HUDEP-2 (cell line): ENCODE measurements around the gene PLCL2.
A peak's percentile ranks its signal among the peaks of the same experiment; 100 is the strongest.

ENCODE experiments used
- DNase-seq, 76 experiments: peaks; one replicate each; lab custom pipeline; 2025; ENCODE audit not compliant: unreplicated experiment in 76 of 76; lab: John Stamatoyannopoulos, UW

PLCL2 gene

DNA sequence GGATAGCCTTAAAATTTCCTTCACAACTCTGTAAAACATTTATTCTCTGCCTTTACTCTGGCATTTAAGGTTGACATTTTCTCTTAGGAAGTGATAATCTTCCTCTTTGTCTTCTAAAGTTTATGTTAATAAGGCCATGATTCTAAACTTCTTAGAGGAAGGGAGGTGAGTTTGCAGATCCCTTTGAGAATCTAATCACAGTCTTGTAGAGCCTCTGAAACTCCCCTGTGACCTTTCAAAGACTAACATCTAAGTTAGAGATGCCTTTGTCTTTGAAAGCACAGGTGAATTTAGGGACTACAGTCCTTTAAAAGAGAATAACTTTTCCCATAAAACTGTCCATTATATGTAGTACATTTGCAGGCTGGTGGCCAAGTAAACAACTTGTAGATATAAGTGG, 115.1 kb downstream of the PLCL2 start:
- no peak for DNase-seq

DNA sequence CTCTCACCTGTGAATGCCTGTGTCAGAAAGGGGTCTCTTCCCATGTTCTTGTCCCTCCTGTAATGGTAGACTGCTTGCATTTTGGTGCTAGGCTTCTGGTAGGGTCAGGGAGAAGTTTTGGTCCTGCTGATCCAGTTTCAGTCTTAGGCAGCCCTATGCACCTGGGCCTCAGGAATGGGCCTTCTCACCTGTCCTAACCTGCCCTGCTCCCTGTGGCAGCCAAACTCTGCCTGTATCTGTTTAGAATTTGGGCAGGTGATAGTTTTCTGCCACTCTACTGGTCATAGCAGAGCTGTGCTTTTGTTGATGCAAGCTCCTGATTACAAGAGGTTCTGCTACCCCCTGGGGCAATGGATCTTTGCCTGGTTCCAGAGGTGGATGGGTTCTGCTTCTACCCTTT, 118.7 kb downstream of the PLCL2 start:
- DNase-seq: no peak

DNA sequence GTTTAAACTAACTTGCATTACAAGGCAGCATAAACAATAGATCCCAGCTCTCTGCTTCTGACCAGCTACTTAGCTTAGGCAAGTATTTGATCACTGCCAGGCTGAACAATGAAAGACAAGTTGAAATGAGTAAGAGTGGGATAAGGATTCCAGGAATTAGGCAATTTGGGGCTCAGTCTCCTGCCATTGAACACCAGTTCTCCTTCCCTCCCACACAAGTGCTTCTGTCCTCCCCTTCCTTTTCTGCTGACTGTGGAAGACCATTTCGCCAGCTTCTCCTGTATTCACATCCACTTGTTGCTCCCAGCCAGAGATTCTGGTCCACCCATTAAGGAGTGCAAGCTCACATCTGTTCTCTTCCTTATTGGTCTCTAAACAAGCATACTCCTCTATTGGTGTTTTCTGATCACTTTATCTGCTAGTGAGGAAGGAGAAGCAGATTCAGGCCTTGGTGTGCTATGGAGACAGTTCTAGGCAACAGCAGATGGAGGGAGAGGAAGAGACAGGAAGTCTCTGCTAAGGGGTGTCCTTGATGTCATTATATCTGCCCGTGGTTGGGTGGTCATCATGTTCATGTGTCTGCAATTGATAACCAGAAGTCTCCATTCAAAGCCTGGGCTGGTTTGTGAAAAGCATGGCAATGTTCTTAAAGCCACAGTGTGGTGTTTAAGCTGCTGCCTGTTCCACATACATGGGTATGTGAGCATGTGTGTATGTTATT, 121.5 kb downstream of the PLCL2 start:
- peak in 50 of 76 experiments; percentile 3 to 70 (median 29) for DNase-seq

DNA sequence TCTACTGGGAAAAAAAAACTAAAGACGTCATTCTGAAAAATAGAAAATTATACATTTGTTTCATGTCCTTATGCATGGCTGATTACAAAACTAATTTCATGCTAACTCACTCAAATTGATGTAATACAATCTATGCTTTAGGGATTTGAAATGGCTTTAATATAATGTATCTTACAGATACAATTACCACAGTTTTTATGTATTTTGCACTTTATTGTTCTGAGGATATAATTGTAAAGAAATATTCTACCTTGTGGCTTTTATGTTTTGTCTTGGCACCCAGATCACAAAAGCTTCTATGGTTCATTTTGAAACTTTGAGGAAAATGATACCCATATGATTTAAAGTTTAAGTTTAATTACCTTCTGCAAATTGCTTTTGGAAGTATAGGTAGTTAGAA, 122.5 kb downstream of the PLCL2 start:
- DNase-seq: no peak

DNA sequence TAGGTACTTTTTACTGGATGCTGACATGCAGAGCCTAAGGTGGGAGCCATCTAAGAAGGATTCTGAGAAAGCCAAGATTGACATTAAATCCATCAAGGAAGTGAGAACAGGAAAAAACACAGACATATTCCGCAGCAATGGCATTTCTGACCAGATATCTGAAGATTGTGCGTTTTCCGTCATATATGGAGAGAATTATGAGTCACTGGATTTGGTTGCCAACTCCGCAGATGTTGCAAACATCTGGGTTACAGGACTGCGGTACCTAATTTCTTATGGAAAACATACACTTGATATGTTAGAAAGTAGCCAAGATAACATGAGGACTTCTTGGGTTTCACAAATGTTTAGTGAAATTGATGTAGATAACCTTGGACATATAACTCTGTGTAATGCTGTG, 125.1 kb downstream of the PLCL2 start:
- no peak for DNase-seq

DNA sequence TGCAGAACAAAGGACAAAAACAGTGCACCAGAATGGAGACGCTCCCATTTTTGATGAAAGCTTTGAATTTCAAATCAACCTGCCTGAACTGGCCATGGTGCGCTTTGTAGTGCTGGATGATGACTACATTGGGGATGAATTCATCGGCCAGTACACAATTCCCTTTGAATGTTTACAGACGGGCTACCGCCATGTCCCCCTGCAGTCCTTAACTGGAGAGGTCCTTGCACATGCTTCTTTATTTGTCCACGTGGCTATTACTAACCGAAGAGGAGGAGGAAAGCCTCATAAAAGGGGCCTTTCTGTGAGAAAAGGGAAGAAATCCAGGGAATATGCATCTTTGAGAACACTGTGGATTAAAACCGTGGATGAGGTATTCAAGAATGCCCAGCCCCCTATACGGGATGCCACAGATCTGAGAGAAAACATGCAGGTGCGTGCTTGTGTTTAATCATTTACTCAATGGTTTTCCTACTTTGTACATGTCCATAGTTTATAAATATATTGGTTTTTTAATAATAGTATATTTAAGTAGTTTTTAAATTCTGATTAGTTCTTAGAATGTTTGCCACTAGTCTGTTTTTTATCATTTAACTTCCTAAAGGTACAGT, 127.1 kb downstream of the PLCL2 start:
- DNase-seq: no peak

DNA sequence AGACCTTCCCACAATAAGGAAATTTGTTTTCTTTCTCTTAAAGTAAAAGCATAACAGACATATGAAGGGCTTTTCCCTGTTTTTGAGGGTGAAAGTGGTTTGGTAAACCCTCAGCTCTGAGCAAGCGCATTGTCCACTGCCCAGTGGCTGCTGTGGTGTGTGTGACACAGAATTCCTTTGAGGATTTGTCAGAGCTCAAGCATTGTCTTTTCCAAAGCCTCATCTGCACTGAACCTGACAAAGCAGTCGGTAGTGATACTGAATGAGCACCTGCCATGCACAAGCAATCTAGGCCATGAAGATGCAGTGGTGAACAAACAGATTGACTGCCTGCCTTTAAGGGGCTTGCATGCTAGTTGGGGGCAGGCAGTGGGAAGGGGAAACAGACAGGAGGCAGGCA, 128.3 kb downstream of the PLCL2 start:
- DNase-seq: no peak

DNA sequence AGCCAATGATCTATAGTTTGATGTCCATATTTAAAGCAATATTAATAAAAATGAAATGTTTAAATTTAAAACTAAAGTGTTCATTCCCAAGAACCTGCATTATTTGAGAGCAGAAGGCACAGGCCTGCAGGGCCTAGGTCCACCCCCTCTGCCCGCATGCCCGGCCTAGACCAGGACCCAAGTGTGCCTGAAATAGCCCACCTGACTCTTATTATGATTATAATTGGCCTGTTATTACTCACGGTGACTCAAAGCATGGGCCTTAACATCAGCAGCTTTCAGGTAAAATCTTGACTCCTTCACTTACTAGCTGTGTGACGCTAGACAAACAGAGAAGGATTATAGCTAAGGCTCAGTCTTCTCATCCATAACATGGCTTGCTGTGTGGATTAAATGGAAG, 128.8 kb downstream of the PLCL2 start:
- DNase-seq: no peak

DNA sequence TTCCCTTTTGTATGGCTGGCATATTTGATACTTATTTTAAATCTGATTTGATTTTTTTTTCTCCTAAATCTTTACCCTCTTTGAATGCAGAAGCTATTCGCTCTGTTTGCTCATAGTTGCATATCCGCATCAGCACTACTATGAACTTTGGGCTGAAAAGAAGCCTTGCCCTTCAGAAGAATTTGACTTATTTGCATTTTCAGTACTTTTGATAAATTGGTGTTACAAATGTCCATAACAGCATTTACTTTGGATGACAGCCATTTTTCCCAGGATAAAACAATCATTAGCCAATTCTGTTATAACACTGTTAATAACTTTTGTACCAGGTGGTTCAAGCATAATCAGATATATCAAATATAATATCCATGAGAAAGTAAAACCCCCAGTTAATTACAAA, 129.5 kb downstream of the PLCL2 start:
- DNase-seq: no peak

DNA sequence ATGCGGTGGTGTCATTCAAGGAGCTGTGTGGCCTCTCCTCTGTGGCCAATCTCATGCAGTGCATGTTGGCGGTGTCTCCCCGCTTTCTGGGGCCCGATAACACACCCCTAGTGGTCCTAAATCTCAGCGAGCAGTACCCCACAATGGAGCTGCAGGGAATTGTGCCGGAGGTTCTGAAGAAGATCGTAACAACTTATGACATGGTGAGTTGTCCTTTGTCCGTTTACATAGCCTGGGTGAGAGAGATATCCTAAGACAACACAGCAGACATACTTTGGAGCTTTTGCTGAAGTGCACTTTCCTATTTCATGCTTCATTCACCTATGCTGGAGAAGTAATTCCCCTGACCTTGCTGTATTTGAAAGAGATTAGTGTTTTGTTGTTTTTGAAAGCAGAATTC, 130.0 kb downstream of the PLCL2 start:
- no peak for DNase-seq

DNA sequence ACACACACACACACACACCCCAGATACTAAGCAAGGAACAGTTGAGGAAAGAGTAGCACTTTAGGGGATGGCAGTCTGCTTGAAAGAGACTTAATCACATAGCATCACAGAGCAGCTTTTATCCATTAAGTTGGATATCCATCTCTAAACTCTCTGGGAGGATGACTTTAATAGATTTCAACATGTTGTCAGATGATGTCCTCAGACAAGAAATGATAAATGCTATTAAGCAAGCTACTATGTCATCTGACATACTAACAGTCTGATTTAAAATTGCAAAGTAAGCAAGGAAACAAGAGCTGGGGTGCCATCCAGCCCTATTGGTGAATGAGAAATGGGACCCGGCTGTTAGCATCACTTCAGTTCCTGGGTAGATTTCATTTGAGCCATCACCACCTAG, 136.9 kb downstream of the PLCL2 start:
- no peak for DNase-seq

DNA sequence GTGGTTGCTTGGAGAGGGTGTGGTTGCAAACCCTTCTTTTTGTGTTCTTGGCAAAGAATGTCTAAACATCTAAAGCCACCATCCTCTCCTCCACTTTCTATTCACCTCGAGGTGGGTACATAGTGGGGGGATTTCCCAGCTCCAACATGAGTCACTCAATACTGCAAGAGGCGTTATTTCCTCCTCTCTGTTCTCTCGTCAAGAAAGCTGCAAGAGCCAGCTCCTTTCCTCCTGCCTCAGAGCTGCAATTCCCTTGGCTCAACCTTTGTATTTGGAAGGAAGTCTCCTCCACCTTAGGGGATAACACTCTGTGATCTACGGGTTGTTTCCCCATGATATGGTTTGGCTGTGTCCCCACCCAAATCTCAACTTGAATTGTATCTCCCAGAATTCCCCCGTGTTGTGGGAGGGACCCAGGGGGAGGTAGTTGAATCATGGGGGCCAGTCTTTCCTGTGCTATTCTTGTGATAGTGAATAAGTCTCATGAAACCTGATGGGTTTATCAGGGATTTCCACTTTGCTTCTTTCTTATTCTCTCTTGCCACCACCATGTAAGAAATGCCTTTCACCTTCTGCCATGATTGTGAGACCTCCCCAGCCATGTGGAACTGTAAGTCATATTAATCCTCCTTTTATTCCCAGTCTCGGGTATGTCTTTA, 138.4 kb downstream of the PLCL2 start:
- no peak for DNase-seq

DNA sequence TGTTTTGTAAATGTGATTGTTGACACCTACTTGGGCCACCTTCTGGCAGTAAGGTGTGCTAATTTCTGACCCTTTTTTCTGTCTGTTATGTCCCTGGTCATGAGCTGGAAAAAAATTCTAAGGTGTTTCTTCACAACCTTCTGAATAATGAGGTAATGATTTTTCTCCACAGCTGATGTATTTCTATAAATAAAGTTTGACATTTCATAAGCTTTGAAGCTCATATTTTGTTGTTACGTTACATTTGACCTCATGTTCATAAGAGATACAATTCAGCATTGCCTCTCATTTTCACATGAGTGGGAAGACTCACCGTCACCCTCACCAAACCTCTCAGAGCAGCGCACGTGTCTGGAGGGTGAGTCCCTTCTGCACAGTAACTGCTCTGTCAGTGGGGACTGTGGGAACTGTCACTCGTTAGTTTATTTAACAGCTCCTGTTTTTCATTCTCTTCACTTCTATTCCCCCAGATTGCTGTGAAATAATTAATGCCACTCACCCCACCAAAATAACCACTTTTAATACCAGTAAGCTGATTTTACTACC, 140.9 kb downstream of the PLCL2 start:
- DNase-seq: no peak

DNA sequence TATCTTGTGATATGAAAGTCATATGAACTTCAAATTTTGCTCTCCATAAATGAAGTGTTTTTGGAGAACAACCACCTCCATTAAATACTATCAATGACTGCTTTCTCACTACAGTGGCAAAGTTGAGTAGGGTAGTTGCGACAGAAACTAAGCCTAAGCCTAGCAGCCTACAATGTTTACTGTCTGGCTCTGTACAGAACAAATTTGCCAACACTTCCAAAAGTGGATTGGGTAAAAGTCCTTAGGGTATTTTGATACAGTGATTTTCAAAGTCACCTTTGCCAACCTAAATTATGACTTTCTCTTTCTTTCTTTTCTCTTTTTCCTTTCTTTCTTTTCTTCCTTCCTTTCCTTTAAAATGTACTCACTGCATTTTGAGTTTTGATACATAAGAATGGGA, 142.6 kb downstream of the PLCL2 start:
- no peak for DNase-seq

DNA sequence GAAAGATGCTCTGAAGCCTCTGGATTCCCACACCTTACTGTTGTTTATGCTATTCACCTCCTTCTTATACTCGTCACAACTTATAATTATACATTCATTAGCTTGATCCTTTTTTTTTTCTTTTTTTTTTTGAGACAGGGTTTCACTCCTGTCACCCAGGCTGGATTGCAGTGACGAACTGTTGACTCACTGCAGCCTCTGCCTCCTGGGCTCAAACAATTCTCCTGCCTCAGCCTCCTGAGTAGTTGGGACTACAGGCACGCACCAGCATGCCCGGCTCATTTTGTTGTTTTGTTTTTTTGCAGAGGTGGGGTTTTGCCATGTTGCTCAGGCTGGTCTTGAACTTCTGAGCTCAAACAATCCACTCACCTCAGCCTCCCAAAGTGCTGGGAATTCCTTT, 143.6 kb downstream of the PLCL2 start:
- DNase-seq: no peak

DNA sequence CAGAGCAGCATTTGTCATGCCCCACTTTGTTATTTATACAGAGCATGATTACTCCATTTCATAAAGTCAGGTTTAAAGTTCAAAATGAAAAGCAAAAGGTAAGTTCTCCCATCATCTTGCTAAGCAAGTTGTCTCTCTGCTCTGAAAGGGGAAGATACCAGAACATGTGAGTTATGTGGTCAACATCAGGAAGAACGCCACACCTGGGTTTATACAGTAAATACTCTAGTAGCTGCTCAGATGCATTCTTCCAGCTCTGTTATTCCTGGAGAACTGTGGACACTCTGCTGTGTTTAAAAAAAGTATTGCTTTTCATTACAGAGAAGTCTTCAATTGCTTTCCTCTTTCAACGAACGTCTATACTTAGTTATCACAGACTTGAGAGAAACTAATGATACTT, 145.7 kb downstream of the PLCL2 start:
- no peak for DNase-seq

DNA sequence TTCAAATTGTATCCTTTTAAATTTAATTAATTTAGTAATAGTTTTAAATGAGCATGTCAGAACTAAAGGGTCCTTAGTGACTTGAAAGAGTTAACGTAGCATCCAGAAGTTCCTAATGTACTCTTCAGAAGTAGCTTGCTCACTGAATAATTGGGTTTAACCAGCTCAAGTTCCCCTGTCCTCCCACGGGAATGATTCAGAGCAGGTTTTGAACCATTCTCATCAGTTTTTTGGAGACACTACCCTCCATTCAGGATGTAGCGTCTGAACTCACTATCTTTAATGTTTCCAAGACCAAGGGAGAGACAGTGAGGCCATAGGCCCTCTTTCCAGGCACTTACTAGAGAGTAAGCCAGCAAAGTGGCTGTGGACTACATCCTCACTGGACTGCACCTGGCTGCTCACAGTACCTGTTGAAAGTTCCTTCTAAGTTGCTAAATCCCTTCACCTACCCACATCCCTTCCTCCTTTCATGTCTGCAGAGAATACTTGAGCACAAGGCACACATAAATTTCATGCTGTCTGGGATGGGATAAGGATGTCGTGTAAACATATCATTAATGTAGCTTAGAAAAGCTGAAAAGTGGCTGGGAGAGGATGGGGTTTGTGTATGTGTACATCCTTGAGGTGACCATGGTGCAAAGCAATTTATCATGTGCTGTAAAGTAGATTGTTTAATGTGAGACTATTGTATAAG, 146.3 kb downstream of the PLCL2 start:
- DNase-seq: no peak

DNA sequence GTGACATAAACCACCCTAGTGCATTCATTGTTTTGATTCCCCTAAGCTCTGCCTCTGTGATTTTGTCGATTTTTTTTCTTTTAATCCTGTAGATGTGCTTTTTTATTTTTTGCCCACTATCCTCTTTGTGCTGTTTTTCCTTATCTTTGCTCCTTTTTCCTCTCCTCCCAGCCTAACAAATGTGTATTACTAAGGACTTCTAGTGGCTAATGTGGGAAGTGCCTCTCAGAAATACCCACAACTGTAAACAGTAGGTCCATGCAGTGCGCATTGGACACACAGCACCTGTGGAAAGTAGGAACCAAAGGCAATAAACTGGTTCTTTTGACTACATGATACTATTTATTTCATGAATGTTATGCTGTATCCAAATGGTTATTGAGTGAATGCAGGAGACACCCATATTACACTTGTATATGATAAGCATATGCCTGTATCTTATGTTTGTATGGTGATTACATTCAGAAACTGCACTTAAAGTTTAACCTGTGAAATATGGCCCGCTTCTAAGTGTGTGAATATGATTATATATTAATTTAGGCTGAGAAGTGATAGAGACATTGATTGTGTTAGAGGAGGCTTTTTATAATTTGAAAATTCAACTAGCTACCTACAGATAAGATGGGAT, 147.8 kb downstream of the PLCL2 start:
- peak in 34 of 76 experiments; percentile 3 to 71 (median 38) for DNase-seq

DNA sequence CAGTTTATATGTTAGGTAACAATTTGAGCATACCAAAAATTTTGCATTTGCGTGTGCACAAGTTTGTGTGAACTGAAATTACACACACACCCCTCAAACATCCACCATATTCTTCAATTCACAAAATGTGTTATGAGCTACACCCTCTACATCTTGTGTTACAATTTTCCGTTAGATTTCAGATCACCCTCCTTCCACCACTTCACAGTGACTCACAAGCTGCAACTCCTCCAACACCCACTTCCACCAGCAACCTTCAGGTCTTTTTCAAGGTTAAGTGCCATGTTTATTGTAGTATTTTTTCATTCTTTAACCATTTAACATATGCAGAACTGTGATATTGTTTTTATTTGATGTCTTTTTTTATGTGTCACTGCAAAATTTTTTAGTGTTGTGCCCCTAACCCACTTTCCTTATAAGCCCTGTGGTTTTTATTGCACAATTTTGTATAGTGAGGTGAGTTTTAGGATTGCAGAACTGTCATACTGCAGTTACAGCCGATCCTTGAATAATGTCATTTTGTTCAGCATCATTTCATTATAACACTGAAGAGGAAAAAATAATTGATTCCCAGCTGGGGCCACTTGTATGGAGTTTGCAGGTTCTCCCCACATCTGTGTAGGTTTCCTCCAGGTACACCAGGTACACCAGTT, 148.9 kb downstream of the PLCL2 start:
- DNase-seq: peak in 47 of 76 experiments; percentile 0 to 84 (median 34)

DNA sequence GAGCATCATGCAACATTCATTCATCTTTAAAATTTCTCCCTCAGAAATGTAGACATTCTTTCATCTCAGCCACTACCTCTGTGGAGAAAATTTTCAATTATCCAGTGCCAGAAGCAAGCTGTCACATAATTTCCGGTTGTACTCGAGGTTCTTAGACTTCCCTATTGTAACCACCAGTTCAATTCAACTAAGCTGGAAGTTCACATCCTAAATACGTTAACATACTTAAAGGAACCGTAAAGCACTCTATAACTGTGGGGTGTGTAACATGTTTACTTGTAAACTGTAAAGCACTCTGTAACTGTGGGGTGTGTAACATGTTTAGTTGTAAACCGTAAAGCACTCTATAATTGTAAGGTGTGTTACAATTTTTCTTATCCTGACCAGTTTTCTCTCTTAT, 150.3 kb downstream of the PLCL2 start:
- no peak for DNase-seq
